HG03521 (cell line): ENCODE measurements around the gene MASTL.
"Not testable (repeated sequence)": the region's sequence is repeated elsewhere in the genome, so short reads cannot be mapped to it uniquely, and the experiment has no call there.

Source experiments
- ATAC-seq: cut with Tn5 transposase; IDR thresholded peaks from one replicate; pipeline ENCODE4 v1.9.1; 2021; ENCODE audit warnings: mild to moderate bottlenecking, moderate library complexity; ENCODE audit not compliant: unreplicated experiment

MASTL gene

DNA sequence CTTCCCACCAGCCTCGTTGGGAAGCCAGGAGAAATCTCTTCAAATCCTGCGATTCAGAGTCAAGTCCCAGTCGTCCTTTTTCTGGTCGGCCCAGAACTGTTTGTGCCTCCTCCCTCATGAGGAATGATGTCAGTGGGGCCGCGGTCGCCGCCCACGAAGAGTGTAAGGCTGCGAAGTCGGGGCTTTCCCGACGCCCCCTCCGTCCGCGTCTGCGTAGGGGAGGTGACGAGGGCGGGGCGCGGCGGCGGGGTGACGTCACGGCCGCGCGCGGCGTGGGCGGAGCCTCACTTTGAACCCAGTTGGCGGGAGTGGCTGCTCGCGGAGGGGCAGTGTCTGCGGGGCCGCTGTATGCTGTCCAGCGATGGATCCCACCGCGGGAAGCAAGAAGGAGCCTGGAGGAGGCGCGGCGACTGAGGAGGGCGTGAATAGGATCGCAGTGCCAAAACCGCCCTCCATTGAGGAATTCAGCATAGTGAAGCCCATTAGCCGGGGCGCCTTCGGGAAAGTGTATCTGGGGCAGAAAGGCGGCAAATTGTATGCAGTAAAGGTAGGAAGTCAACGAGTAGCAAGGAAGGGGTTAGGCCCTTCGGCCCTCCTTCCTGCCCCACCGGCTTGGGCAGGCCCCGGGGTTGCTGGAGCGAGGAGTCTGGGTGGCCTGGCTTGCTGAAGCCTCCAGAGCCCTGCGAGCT is at the start of gene MASTL:
TSS of gene MASTL (plus strand) at position 287 of the 689 bp plus-strand sequence. CDS start at position 362, 75 bp downstream.
- ATAC-seq, result peak; percentile 83

DNA sequence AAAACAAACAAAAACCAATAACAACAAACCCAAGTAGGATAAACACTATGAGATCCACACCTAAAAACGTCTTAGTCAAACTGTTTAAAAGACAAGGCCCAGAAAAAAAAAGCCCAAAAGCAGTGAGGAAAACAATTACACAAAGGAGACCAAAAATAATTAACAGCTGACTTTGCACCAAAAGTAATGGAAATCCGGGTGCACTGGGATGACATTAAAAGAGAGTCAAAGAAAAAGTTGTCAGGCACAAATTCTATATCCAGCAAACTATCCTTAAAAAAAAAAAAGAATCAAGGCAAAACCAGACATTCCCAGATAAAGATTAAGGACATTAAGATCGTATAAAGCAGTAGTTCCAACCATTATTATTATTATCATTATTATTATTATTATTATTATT is 47.0 kb upstream of the MASTL start:
- ATAC-seq, result no peak

DNA sequence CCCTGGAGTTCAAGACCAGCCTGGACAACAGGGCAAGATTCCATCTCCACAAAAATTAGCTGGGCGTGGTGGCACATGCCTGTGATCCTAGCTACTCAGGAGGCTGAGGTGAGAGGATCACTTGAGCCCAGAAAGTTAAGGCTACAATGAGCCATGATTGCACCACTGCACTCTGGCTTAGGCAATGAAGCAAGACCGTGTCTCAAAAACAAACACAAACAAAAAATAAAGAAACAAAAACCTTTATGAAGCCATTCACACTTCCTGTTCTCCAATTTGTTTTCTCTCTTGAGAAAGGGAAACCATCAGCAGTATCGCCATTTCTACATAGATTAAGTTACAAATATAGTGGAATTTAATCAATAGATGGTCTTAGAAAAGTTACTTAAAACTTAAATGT is 20.8 kb upstream of the MASTL start:
- no peak for ATAC-seq

DNA sequence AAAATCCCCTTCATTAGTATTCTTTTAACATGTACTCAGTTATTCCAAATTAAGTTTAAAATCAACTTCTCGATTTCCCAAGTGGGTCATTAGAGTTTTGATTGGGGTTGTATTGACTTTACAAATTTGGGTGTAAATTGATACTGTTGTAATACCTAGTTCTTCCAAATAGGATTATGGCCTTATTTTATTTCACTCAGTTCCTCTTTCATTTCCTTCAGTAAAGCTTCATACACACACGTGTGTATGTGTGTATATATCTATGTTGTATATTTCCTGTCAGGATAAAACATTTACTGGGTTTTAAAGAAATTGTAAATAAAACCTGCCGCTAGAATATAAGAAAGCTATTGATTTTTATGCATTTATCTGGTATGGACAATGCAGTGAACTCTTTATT is 16.9 kb upstream of the MASTL start:
- no peak for ATAC-seq

DNA sequence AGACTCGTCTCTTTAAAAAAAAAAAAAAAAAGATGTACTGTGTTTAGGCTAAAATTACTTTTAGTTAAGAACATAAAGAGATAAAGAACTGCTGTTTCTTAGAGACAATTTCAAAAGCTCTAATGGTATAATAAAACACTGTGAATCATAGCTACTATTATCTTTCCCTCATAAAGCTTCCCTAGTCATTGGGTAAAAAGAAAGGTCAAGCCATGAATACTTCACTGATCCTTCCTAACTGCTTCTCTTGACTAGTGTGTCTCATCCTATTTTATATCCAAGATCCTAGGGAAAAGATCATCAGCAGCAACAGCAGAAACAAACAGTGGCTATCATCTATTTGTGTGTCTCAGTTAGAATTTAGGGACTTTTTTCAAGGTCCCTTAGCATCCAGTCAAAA is 11.5 kb upstream of the MASTL start:
- no peak for ATAC-seq

DNA sequence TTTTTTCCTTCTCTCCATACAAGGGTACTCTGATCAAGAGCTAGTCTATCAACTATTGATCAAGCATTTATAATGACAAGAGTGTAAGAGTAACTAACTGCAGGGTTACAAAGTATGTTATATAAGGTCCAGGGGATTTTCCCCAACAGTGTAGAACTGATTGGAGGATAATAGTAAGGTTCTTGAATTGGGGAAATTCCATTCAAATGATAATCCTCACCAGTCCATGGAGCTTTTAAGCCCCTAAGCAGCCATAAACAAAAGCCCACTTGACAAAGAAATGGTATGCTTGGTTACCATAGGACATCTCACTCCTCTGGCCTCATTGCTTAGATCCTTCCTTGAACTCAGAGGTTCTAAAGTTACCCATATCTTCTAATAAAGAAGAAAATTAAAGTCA is 9.2 kb upstream of the MASTL start:
- ATAC-seq, result no peak

DNA sequence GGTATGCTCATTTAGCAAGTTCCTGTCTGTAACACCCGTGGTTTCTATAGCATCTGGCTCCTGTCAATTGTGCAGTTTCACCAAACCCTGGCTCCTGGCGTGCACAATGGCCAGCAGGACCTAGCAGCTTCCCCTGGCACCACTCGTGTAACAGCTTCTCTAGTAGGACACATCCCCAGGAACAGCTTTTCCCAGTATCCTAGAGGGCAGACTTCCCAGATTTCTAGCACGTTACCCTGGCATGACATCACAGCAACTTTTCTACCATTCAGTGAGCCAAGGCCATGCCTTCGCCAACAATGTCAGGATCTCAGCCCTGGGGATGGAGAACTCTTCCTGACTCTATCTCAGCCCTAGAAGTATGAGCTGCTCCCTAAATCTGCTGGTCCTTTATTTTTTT is 7.5 kb upstream of the MASTL start:
- no peak for ATAC-seq

DNA sequence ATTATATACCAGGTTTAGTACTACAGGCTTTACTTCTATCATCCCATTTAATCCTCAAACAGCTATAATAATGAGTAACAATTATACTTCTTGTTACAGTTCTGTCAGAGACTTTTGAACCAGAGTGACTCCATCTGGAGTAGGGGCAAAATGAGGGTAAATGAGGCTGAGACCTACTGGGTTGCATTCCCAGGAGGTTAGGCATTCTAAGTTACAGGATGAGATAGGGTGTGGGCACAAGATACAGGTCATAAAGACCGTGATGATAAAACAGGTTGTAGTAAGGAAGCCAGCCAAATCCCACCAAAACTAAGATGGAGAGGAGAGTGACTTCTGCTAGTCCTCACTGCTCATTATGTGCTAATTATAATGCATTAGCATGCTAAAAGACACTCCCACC is 4.9 kb upstream of the MASTL start:
- ATAC-seq, result no peak

DNA sequence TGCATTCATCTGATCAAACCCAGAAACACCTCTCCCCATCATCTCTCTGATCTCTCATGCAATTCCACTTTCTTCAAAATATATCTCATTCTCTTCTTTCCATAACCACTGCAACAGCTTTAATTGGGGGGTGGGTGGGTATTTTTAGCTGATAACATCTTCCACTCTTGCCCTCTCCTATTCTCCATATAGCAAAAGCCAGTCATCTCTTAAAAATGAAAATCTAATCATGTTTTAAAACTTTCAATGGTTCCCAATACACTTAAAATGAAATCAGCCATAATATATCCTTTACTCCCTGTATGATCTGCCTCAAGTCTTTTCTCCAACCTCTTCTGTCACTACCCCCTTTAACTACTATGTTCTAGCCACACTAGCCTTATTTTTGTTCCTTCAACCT is 2.5 kb upstream of the MASTL start:
- ATAC-seq, result no peak

DNA sequence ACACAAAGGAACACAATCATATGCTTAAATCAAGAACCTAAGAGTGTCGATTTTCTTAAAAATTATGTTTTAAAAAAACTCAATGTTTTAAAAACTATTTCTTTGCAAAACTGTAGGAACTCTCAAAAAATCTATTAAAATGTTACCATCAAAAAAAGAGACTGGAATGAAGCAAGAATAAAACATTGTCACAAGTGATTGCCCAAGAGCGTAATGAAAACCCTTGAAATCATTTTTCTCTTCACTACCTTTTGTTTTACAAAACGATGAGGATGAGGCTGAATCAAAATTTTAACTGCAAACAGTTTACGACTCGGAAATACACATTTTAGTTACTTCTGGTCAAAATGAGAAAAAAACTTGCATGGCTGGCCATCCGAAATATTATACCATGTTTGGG is 1.8 kb upstream of the MASTL start:
- ATAC-seq, result no peak

DNA sequence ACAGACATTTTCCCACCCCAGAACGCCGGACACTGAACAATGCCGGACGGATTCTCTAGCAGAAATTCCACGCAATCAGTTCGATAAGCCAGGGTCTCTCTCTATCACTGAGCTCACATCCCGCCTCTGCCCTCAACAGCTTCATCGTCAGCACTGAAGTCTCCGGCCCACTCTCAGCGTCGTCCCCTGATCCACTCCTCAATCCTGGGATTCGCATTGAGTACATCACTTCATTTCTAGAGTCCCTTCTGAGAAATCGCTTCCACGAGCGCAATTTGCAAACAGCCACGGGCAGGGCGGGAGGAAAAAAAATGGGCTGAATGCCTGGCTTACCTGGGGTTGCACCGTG is 1.3 kb upstream of the MASTL start:
- ATAC-seq, result peak; percentile 3

DNA sequence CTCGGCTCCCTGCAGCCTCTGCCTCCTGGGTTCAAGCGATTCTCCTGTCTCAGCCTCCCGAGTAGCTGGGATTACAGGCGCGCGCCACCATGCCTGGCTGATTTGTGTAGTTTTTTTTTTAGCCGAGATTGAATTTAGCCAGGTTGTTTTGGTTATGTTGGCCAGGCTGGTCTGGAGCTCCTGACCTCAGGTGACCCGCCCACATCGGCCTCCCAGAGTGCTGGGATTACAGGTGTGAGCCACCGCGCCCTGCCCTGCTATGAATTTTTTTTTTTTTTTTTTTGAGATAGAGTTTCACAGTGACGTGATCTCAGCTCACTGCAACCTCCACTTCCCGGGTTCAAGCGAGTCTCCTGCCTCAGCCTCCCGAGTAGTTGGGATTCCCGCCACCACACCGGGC is 1.4 kb downstream of the MASTL start:
- not testable (repeated sequence) for ATAC-seq

DNA sequence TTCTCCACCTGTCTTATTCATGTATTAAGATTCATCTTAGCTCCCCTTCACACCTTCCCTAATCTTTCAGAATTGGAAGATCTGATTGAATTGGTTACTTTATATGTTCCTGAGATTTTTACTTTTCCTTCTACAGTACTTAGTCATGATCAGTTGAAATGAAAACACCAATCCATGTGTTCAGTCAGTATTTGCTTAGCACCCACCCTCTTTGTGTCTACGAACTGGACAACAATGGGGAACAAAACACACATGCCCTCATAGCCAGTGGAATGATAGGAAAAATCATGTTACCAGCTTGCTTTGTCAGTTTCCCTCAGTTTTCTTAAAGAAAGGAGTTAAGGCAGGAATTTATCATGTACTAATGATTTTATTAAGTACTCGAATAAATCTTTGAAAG is 2.0 kb downstream of the MASTL start:
- no peak for ATAC-seq

DNA sequence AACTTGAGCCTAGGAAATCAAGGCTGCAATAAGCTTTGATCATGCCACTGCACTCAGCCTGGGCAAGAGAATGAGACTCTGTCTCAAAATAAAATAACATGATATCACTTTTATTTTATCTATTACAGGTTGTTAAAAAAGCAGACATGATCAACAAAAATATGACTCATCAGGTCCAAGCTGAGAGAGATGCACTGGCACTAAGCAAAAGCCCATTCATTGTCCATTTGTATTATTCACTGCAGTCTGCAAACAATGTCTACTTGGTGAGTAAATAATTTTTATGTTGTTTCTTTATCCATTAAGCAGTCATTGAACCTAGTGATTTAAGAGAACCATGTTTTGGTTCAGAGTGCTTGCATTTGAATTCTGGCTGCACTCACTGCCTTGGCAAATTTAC is 3.3 kb downstream of the MASTL start:
- ATAC-seq, result no peak

DNA sequence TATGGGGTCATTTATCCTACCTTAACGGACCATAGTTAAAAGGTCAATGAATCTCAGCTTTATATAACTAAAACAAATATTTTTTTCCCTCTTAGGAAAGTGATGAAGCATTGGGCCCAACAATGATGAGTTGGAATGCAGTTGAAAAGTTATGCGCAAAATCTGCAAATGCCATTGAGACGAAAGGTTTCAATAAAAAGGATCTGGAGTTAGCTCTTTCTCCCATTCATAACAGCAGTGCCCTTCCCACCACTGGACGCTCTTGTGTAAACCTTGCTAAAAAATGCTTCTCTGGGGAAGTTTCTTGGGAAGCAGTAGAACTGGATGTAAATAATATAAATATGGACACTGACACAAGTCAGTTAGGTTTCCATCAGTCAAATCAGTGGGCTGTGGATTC is 14.7 kb downstream of the MASTL start:
- no peak for ATAC-seq

DNA sequence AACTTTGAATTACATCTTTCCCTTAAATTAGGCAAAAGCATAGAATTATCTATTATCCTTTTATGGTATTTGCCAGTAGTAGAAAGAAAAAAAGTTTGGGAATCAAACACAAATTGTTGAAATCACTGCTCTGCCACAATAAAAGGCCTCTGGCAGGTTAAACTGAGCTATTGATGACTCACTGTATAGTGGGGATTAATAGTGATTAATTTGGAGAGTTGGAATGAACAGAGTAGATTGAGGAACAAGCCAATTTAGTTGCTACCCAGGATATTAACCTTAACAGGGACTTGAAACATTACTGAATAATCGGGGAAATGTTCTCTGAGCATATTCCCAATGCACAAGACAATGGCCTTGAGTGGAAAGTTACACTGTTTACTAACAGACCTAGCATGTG is 33.1 kb downstream of the MASTL start:
- no peak for ATAC-seq

DNA sequence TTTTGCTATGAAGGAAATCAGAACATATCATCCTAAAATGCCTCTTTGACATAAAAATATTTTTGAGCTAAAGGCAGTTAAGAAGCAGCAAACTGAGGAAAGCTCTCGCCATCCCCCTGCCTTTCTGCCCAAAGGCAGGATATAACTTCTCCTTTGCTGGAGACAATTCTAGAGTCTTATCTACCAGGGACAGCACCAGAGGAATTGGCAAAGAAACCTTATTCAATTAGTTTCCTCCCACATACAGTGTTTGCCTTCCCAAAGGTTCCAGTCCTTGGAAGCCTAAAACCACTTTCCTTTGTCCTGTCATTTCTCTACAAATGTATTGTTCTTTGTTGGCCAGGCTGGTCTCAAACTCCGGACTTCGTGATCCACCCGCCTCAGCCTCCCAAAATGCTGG is 33.7 kb downstream of the MASTL start:
- ATAC-seq, result no peak

DNA sequence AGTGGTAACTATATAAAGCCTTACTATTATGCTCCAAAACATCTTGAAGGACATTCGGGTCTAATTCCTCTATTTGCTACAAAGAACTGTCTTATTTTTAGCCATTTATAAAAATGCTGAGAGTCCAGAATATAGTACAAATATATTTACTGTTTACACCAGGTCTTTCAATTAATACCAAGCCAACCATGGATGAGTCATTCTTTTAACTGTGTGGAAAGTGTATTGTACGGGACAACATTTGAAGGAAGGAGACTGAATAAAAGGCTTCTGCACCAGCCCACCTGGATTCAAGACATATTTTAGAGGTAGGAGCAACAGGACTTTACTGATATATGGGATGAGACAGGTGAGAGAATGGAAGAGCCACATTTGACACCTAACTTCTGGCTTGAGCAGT is 35.4 kb downstream of the MASTL start:
- no peak for ATAC-seq

DNA sequence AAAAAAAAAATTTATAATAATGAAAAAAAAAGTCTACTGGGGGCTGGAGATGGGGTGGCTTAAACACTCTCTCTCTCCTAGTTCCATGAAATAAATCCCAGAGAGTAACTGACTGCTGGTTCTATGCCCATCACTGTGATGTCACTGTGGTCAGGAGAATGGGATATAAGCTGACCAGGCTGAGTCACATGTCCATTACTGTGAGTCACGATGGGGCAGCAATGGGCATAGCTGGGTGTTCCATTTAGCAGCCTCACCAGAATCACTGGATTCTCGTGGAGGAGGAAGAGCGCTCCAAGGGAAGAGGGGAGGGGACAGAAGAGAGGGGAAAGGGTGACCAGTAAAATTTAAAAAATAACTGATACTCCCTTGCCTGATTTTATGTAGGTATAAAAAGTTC is 37.1 kb downstream of the MASTL start:
- no peak for ATAC-seq

DNA sequence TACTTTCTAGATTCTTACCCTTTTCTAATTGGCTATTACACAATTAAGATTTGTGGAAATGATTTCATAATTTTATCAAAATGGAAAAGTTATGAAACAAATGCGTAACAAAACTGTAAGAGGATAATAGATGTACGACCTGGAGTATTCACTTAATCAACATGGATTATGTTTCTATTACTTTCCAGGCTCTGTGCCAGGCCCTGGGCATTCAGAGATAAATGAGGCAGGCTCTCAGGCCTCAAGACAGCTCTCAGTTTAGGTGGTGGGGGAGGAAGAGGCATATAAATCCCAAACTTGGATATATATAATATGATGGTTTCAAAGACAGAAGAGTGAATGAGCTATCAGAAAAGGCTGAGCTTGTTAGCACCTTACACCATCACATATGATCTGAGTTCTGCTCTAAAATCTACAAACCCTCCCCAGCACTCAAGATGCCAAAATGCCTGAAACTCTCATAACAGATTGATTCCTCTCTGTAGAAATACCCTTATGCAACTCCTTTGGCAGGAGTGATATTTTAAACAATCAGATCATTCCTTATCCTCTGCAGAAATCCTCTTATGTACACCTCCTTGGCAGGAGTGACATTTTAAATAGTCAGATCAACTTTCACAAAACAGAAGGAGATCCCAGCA is 42.9 kb downstream of the MASTL start:
- no peak for ATAC-seq

DNA sequence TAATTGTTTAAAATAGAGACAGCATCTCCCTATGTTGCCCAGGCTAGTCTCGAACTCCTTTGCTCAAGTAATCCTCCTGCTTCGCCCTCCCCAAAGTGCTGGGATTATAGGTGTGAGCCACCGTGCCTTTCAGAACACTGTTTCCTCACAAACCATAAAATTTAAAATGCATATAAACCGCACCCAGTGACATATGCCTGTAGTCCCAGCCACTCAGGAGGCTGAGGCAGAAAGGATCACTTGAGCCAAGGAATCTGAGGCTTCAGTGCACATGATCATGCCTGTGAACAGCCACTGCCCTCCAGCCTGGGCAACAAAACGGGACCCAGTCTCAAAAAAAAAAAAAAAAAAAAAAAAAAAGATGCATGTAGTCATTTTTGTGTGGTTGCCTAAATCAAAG is 48.7 kb downstream of the MASTL start:
- ATAC-seq, result no peak

DNA sequence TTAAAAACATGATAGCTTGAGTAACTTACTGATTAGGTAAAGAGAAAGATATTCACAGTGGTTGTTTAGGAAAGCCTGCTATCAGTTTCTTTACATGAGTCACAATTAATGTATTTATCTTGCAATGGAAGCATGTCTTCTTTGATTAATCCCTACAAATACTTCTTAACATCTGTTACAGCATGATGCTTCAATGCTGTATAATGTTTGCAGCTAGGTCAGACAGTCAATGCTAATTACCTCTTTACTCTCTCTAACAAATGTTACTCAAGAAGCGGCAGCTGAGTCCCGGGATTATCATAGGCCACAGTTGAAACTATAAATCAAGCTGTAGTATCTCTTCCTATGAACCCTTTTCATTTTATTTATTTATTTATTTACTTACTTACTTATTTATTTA is 52.2 kb downstream of the MASTL start:
- no peak for ATAC-seq

DNA sequence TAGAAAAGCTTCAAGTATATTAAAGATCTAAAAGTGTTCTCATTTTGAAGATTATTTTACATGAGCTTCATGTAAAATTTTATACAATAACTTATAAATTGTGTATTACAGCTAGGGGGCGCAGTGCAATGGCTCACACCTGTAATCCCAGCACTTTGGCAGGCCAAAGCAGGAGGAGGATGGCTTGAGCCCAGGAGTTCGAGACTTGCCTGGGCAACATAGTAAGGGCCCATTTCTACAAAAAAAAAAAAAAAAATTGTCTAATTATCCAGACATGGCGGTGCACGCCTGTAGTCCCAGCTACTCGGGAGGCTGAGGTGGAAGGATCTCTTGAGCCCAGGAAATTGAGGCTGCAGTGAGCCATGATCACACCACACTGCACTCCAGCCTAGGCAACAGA is 68.8 kb downstream of the MASTL start:
- ATAC-seq, result no peak
